ENCODE measurements around the gene NOTUM.

DNA sequence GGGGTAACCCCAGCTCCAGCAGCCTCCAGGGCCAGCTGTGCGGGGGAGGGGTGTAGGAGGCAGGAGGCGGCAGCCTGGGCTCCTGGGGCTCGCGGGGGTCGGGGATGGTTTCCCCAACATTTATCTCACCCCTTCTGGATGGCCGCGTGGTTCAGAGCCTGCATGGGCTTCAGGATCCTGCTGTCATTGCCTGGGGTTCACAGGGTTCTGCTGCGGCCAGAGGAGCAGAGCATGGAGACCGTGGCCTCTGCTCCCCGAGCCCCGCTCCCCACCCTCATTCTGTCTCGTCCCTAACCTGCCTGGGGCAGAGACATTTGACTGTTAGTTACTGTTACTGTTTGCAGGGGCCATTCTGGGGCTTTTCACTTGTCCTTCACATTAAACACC, 18.8 kb downstream of the NOTUM start:
- TF ChIP-seq EP300 (IDR thresholded peaks at IDR 0.05) (no peak), POLR2A (IDR thresholded peaks at IDR 0.05; ENCODE audit: low read depth) (no peak), POLR2AphosphoS5 (IDR thresholded peaks at IDR 0.05) (no peak)
- TF ChIP-seq, protein P1, sequence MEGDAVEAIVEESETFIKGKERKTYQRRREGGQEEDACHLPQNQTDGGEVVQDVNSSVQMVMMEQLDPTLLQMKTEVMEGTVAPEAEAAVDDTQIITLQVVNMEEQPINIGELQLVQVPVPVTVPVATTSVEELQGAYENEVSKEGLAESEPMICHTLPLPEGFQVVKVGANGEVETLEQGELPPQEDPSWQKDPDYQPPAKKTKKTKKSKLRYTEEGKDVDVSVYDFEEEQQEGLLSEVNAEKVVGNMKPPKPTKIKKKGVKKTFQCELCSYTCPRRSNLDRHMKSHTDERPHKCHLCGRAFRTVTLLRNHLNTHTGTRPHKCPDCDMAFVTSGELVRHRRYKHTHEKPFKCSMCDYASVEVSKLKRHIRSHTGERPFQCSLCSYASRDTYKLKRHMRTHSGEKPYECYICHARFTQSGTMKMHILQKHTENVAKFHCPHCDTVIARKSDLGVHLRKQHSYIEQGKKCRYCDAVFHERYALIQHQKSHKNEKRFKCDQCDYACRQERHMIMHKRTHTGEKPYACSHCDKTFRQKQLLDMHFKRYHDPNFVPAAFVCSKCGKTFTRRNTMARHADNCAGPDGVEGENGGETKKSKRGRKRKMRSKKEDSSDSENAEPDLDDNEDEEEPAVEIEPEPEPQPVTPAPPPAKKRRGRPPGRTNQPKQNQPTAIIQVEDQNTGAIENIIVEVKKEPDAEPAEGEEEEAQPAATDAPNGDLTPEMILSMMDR (IDR thresholded peaks at IDR 0.05), result no peak

All from esophagus muscularis mucosa (tissue), 4 donors.